Measurements from ENCODE around the gene POMGNT2.

Gene POMGNT2

DNA sequence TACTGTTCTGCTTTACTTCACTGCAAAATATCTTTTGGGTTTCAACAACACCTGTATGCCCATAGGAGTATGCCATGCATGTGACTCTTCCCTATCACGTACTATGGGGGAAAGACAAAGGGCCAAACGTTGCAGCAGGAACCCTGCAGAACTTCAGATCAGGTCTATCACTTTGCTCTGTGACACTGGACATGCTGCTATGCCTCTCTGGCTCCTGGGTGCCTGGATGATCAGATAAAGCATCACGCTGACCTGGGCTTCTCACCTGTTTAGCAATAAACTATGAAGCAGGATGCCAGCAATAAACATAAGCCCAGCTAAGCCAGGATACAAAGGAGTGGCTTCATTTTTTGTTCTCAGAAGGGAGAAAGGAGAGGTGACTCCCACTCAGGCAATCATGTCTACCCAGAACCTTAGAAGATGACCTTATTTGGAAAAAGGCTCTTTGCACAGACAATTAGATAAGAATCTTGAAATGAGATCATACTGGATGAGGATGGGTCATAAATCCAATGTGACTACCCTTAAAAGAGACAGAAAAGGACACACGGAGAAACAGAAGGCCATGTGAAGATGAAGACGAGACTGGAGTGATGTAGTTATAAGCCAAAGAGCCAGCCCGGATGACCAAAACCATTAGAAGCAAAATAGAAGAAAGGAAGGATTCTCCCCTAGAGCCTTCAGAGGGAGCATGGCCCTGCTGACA lies 19.3 kb downstream of the POMGNT2 start:
- Histone ChIP-seq H3K4me3 (no peak overlapping the region), H3K27ac (no peak overlapping the region)
- TF ChIP-seq, protein P1, sequence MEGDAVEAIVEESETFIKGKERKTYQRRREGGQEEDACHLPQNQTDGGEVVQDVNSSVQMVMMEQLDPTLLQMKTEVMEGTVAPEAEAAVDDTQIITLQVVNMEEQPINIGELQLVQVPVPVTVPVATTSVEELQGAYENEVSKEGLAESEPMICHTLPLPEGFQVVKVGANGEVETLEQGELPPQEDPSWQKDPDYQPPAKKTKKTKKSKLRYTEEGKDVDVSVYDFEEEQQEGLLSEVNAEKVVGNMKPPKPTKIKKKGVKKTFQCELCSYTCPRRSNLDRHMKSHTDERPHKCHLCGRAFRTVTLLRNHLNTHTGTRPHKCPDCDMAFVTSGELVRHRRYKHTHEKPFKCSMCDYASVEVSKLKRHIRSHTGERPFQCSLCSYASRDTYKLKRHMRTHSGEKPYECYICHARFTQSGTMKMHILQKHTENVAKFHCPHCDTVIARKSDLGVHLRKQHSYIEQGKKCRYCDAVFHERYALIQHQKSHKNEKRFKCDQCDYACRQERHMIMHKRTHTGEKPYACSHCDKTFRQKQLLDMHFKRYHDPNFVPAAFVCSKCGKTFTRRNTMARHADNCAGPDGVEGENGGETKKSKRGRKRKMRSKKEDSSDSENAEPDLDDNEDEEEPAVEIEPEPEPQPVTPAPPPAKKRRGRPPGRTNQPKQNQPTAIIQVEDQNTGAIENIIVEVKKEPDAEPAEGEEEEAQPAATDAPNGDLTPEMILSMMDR (IDR thresholded peaks at IDR 0.05) = no peak
- DNase-seq (ENCODE audit: low spot score) = no peak

DNA sequence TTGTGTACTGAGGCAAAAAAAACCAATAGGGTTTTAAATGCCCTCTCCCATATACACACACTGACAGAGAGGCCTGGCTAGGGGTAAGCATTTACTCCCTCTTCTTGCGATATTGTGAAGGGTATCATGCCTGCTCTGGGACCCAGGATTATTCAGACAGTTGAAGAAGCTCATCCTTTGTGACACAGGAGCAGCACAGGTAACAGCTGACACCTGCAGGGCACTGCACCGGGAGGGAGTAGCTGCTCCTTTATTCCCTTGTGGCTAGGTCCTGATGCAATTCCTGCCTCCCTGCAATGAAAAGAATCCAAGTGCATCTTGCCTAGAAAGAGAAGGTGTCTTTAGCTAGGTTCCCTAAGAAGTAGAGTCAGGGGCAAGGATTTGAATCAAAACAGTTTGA lies 23.4 kb downstream of the POMGNT2 start:
- TF ChIP-seq, protein P1 (IDR thresholded peaks at IDR 0.05) = no peak
- H3K27ac ChIP-seq = no peak overlapping the region
- no peak overlapping the region for H3K4me3 ChIP-seq
- no peak for DNase-seq (ENCODE audit: low spot score)

GRCh38 chr3:43081796-43082195 lies 24.1 kb downstream of the POMGNT2 start:
- TF ChIP-seq, protein P1 (IDR thresholded peaks at IDR 0.05) = no peak
- no peak for DNase-seq (ENCODE audit: low spot score)
- Histone ChIP-seq H3K4me3 (no peak overlapping the region), H3K27ac (no peak overlapping the region)

- H3K27ac ChIP-seq = no peak overlapping the region
- H3K4me3 ChIP-seq = no peak overlapping the region
- TF ChIP-seq, protein P1 (IDR thresholded peaks at IDR 0.05) = no peak
- DNase-seq (ENCODE audit: low spot score) = no peak
Observed at GRCh38 chr3:43080726-43081568, 24.9 kb downstream of the POMGNT2 start.

GRCh38 chr3:43079536-43080332 lies 26.1 kb downstream of the POMGNT2 start:
- Histone ChIP-seq H3K4me3 (no peak overlapping the region), H3K27ac (no peak overlapping the region)
- no peak for DNase-seq (ENCODE audit: low spot score)
- TF ChIP-seq, protein P1 (IDR thresholded peaks at IDR 0.05) = no peak

DNA sequence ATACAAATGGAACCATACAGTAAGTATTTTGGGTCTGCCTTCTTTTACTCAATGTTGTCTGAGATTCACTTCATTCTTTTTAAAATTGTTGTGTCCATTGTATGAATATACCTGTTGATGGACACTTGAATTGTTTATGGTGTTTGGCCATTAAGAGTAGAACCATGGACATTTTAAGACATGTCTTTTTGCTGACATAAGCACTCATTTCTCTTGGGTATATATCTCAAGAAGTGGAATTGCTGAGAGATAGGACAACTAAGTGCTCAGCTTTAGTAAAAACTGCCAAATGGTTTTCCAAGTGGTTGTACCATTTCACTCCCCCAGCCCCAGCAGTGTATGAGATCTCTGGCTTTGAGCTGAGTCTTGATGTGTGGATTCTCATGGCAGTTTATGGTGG lies 28.2 kb downstream of the POMGNT2 start:
- H3K4me3 ChIP-seq = no peak overlapping the region
- TF ChIP-seq, protein P1 (IDR thresholded peaks at IDR 0.05) = no peak
- no peak for DNase-seq (ENCODE audit: low spot score)
- no peak overlapping the region for H3K27ac ChIP-seq

Measured in coronary artery (tissue), 2 donors.